RCC 7860 (cell line): ENCODE data around the gene KHDC1.
"Not testable (repeated sequence)": the region's sequence is repeated elsewhere in the genome, so short reads cannot be mapped to it uniquely, and the experiment has no call there.

Experiments
- DNase-seq: peaks from one replicate; pipeline ENCODE4 v3.0.0-alpha.2; 2015; ENCODE audit warnings: low spot score
- FAIRE-seq: peaks from 2 replicates; lab custom pipeline; 2012; peaks lifted over from hg19 to GRCh38; lab: Jason Lieb, UNC

The KHDC1 gene, protein sequence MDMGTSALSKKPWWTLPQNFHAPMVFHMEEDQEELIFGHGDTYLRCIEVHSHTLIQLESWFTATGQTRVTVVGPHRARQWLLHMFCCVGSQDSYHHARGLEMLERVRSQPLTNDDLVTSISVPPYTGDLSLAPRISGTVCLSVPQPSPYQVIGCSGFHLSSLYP

GRCh38 chr6:73262671-73263569 is at the start of gene KHDC1:
KHDC1 (minus strand) TSS chr6:73263196; CDS start chr6:73242517, 20,679 bp downstream.
- no peak for FAIRE-seq
- peak; percentile 10 for DNase-seq

DNA sequence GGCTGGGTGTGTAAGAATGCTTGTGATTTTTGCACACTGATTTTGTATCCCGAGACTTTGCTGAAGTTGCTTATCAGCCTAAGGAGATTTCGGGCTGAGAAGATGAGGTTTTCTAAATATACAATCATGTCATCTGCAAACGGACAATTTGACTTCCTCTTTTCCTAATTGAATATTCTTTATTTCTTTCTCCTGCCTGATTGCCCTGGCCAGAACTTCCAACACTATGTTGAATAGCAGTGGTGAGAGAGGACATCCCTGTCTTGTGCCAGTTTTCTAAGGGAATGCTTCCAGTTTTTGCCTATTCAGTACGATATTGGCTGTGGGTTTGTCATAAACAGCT is 47.5 kb upstream of the KHDC1 start:
- FAIRE-seq, result not testable (repeated sequence)

GRCh38 chr6:73309785-73310502 is 46.9 kb upstream of the KHDC1 start:
- DNase-seq (no peak), FAIRE-seq (no peak)

More for the DNA sequence above, 47.5 kb upstream of the KHDC1 start:
- not testable (repeated sequence) for DNase-seq

DNA sequence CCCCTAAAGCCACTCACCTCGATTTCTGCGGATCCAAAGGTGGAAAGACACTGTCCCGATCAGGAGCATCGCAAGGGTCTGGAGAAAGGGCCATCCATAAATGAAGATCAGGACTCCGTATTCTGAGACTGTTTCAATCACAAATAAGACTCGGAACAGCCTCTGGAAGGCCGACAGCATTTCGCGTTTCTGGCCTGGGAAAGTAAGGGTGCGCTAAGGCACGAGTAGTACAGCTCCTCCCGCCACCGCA is 46.5 kb upstream of the KHDC1 start:
- no peak for DNase-seq
- FAIRE-seq, result no peak

DNA sequence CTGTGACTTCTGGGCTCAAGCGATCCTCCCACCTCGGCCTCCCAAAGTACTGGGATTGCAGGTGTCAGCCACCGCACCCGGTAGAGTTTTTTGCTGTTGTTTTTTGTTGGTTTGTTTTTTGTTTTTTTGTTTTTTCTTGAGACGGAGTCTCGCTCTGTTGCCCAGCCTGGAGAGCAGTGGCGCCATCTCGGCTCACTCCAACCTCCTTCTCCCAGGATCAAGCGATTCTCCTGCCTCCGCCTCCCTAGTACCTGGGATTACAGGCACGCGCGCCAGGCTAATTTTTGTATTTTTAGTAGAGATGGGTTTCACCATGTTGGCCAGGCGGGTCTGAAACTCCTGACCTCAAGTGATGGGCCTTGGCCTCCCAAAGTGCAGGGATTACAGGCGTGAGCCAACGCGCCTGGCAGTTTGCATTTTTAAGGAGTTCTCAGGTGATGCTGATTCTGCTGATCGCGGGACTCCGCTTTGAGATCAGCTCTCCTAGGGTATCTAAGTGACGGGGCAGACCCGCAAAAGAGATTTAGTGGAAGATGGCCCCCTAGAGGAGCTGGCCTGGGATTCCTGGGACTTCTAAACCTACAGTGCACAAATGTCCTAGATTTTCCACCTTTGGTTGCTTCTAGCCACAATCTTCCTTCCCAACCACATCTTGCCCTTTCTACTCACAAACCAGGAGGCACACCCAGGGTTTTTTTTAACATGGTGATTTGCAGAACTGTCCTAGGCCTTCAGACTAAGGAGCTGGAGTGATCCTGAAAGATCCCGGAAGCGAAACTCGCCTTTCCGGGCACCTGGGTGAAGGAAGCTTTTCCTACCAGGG is 45.9 kb upstream of the KHDC1 start:
- DNase-seq (no peak), FAIRE-seq (no peak)

GRCh38 chr6:73303773-73304172 is 40.8 kb upstream of the KHDC1 start:
- FAIRE-seq, DNase-seq: not testable (repeated sequence)

GRCh38 chr6:73302339-73302738 is 39.3 kb upstream of the KHDC1 start:
- FAIRE-seq, result no peak
- DNase-seq, result no peak

- no peak for FAIRE-seq
- DNase-seq, result no peak
Observed at GRCh38 chr6:73299151-73299971, 36.4 kb upstream of the KHDC1 start.

GRCh38 chr6:73293331-73293730 is 30.3 kb upstream of the KHDC1 start:
- no peak for FAIRE-seq
- DNase-seq, result no peak

DNA sequence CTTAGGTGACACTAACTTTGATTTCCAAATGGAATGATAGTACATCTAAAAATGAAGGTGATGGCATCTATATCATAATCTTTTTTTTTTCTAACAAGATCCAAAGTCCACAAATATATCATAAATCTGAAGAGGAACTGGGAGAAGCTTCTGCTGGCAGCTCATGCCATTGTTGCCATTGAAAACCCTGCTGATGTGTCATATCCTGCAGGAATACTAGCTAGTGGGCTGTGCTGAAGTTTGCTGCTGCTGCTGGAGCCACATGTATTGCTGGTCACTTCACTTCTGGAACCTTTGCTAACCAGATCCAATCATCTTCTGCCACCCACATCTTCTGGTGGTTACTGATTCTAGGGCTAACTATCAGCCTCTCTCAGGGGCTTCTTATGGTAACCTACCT is 27.4 kb upstream of the KHDC1 start:
- no peak for FAIRE-seq

DNA sequence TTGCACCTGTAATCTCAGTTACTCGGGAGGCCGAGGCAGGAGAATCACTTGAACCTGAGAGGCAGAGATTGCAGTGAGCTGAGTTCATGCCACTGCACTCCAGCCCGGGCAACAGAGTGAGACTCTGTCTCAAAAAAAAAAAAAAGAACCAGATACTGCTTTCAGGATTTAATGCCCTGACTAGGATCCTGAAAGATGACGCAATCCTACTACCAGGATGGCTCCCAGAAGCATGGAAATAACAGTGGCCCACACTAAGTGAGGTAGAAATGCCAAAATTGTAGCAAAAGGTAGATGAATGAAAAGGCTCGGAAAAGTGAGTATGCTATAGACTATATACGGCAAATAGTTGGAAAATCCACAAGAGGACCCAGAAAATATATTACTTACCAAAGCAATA is 23.8 kb upstream of the KHDC1 start:
- FAIRE-seq (no peak), DNase-seq (no peak)

More for the DNA sequence above, 27.4 kb upstream of the KHDC1 start:
- no peak for DNase-seq

DNA sequence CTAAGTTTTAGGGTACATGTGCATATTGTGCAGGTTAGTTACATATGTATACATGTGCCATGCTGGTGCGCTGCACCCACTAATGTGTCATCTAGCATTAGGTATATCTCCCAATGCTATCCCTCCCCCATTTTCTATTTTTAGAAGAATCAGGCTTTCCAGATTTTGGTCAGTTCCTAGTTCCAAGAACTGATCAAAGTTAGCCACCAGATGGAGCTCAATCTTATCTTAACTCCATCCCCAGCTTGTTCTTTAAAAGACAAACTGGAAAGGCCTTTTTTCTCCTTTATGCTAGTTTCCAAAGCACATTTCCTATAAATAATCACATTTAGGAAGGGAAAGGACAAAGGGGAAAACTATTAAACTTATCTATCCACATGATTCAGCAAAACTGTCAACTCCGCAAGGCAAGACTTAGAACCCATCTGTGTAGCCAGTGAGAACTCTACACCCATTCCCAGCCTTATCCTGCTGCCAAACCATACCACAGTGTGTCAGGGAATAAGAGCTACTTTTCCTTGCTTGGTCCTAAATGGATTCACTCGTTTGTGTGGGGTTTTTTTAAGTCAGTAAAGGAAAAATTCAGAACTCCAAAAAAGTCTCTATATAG is 22.8 kb upstream of the KHDC1 start:
- DNase-seq (no peak), FAIRE-seq (no peak)

- DNase-seq (no peak), FAIRE-seq (no peak)
Observed at GRCh38 chr6:73282871-73283270, 19.9 kb upstream of the KHDC1 start.

DNA sequence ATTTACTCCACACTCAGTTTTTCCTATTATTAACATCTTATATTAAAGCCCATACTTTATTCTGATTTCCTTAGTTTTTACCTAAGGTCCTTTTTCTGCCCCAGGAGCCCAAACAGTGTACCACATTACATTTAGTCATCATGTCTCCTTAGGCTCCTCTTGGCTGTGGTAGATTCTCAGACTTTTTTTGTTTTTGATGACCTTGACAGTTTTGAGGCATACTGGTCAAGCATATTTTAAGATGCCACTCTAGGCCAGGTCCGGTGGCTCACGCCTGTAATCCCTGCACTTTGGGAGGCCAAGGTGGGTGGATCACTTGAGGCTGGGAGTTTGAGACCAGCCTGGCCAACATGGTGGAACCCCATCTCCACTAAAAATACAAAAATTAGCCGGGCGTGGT is 18.7 kb upstream of the KHDC1 start:
- not testable (repeated sequence) for DNase-seq, FAIRE-seq

DNA sequence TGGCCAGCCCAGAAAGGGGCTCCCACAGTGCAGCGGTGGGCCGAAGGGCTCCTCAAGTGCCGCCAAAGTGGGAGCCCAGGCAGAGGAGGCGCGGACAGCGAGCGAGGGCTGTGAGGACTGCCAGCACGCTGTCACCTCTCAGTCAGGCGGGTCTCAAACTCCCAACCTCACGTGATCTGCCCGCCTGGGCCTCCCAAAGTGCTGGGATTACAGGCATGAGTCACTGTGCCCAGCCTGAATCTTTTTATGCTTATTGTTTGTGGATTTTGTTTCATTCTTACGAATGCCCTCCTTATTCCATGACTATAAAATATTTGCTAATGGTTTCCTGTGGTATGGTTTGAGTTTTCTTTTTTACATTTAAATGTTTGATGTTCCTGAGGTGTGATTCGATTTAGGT is 6.3 kb upstream of the KHDC1 start:
- FAIRE-seq, DNase-seq: not testable (repeated sequence)

GRCh38 chr6:73268896-73269295 is 5.9 kb upstream of the KHDC1 start:
- not testable (repeated sequence) for DNase-seq, FAIRE-seq

DNA sequence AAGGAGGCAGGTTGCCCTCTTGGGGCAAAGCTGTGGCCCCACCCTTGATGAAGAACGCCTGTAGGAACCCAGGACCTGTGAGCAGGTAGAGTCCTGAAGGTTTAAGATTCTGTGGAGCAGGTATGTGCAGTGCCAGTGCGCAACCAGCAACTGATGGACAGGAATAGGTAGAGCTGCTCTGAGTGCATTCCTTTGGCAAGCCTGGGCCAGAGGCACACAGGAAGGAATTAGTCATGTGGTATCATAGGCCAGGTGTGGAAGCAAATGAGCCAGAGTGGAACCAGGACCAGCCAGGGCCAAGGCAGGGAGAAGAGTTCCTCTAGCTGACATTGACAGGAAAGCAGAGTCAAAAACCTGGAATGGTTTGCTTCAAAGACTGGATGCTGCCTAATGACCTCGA is 1.4 kb upstream of the KHDC1 start:
- no peak for FAIRE-seq
- DNase-seq, result no peak

GRCh38 chr6:73263570-73263909 is 544 bp upstream of the KHDC1 start:
- no peak for FAIRE-seq
- no peak for DNase-seq

GRCh38 chr6:73258721-73259120 is 4.3 kb downstream of the KHDC1 start:
- no peak for FAIRE-seq
- no peak for DNase-seq

- not testable (repeated sequence) for FAIRE-seq, DNase-seq
Observed at GRCh38 chr6:73254323-73254722, 8.7 kb downstream of the KHDC1 start.
